HCT116 (cell line): ENCODE data around the gene KCNMB1. TPM values are rescaled to one million over a fixed set of nuclear protein-coding genes. Genes with fewer than 3 reads are reported as not detected.

Experiments used
- ATAC-seq: fragments of 200-7000 bp; cut with Tn5 transposase; 2 replicates; pipeline ENCODE4 v1.9.1; 2020; ENCODE audit warnings: mild to moderate bottlenecking, moderate library complexity
- BruUV-seq: library from RNA; stranded (reverse); fragments of 400-500 nt; replicated peaks from 2 replicates; lab custom pipeline; 2021; lab: Mats Ljungman, UMichigan
- CTCF ChIA-PET: fragments of 300-600 bp; sonication (Branson Sonifier 250); formaldehyde crosslinking; loops from one replicate; lab custom pipeline; 2021; ENCODE audit warnings: antibody characterized with exemption; lab: Charles Lee
- POLR2A ChIA-PET: fragments of 300-600, 350-600 bp; sonication (Branson Sonifier 250); formaldehyde crosslinking; loops from one replicate; lab custom pipeline; 2021; ENCODE audit warnings: antibody characterized with exemption; lab: Charles Lee
- RAD21 ChIA-PET, 2 experiments: fragments of 300-600 bp; sonication (Branson Sonifier 250); formaldehyde crosslinking; loops; one replicate each; lab custom pipeline; 2023; ENCODE audit warnings: low total read pairs in 2 of 2; ENCODE audit not compliant: uncharacterized antibody in 2 of 2, unreplicated experiment in 2 of 2, low non-redundant PET in 1 of 2; lab: Charles Lee
- DNase-seq: peaks from one replicate; pipeline ENCODE4 v3.0.0-alpha.2; 2010; ENCODE audit warnings: low read depth, low spot score
- H2AFZ ChIP-seq: fragments of 200-600 bp; shearing (Covaris generic), sonication (generic); 2 replicates; pipeline ENCODE4 v1.6.1; 2017; ENCODE audit warnings: low read depth, mixed run types, mixed read lengths, antibody characterized with exemption, low read length; ENCODE audit not compliant: poor library complexity, severe bottlenecking
- H3K27ac ChIP-seq: 2 replicates; pipeline ENCODE4 v1.5.1; 2012; ENCODE audit warnings: low read depth, low read length
- H3K27me3 ChIP-seq: fragments of 200-600 bp; sonication (generic); 2 replicates; pipeline ENCODE4 v1.6.1; 2016; ENCODE audit warnings: mixed run types, low read length, mixed read lengths; ENCODE audit not compliant: insufficient read depth
- H3K36me3 ChIP-seq, 2 experiments: fragments of 200-500 bp in 1 of 2; fragments of 200-600 bp in 1 of 2; sonication (Bioruptor generic) in 1 of 2; sonication (generic) in 1 of 2; 2 replicates each; pipeline versions ENCODE4 v1.5.1 to v1.6.1; 2014 to 2016; ENCODE audit warnings: low read length in 2 of 2, inconsistent platforms in 1 of 2, mixed read lengths in 1 of 2, mixed run types in 1 of 2; ENCODE audit not compliant: insufficient read depth in 2 of 2, control insufficient read depth in 1 of 2
- H3K4me1 ChIP-seq, 2 experiments: fragments of 200-600 bp in 1 of 2; sonication (generic) in 1 of 2; 2 replicates each; pipeline versions ENCODE4 v1.5.1 to v1.6.1; 2012 to 2017; ENCODE audit warnings: low read length in 2 of 2, inconsistent platforms in 1 of 2, mild to moderate bottlenecking in 1 of 2, mixed read lengths in 1 of 2, mixed run types in 1 of 2, moderate library complexity in 1 of 2; ENCODE audit not compliant: insufficient read depth in 2 of 2, control insufficient read depth in 1 of 2
- H3K4me2 ChIP-seq: fragments of 200-600 bp; sonication (generic); 2 replicates; pipeline ENCODE4 v1.6.1; 2017; ENCODE audit warnings: mixed run types, low read length, mixed read lengths
- H3K4me3 ChIP-seq, 2 experiments: fragments of 200-600 bp in 1 of 2; sonication (generic) in 1 of 2; replicated peaks in 1 of 2; 2 replicates each; pipeline ENCODE4 v1.5.1; 2011 to 2016; ENCODE audit warnings: low read length in 2 of 2, control low read depth in 1 of 2, low read depth in 1 of 2, mild to moderate bottlenecking in 1 of 2, mixed read lengths in 1 of 2, mixed run types in 1 of 2
- H3K79me2 ChIP-seq: fragments of 200-600 bp; sonication (generic); 2 replicates; pipeline ENCODE4 v1.6.1; 2017; ENCODE audit warnings: mild to moderate bottlenecking, mixed run types, low read length, moderate library complexity, mixed read lengths; ENCODE audit not compliant: insufficient read depth
- H3K9ac ChIP-seq: fragments of 200-600 bp; sonication (generic); 2 replicates; pipeline ENCODE4 v1.6.1; 2016; ENCODE audit warnings: low read length, mixed read lengths
- H3K9me2 ChIP-seq: fragments of 200-600 bp; sonication (generic), shearing (Covaris generic); 2 replicates; pipeline ENCODE4 v1.6.1; 2017; ENCODE audit warnings: mixed run types, mild to moderate bottlenecking, moderate library complexity; ENCODE audit not compliant: insufficient read depth
- H3K9me3 ChIP-seq, 2 experiments: fragments of 200-500 bp in 1 of 2; fragments of 200-600 bp in 1 of 2; sonication (Bioruptor generic) in 1 of 2; sonication (generic) in 1 of 2; 2 replicates each; pipeline ENCODE4 v1.6.1; 2014 to 2017; ENCODE audit warnings: low read length in 2 of 2, mixed read lengths in 2 of 2, inconsistent platforms in 1 of 2, low read depth in 1 of 2, mild to moderate bottlenecking in 1 of 2, mixed run types in 1 of 2, moderate library complexity in 1 of 2; ENCODE audit not compliant: control insufficient read depth in 1 of 2, insufficient read depth in 1 of 2
- H4K20me1 ChIP-seq: fragments of 200-600 bp; sonication (generic), shearing (Covaris generic); 2 replicates; pipeline ENCODE4 v1.6.1; 2017; ENCODE audit warnings: mixed run types, mild to moderate bottlenecking, moderate library complexity; ENCODE audit not compliant: insufficient read depth
- ATF3 ChIP-seq: IDR thresholded peaks from 2 replicates; pipeline ENCODE4 v1.6.1; 2012
- CBX3 ChIP-seq: IDR thresholded peaks from 2 replicates; pipeline ENCODE4 v1.6.1; 2012; ENCODE audit warnings: low read depth
- CEBPB ChIP-seq: IDR thresholded peaks from 2 replicates; pipeline ENCODE4 v1.6.1; 2012; ENCODE audit warnings: low read depth
- EGR1 ChIP-seq: IDR thresholded peaks from 2 replicates; pipeline ENCODE4 v1.6.1; 2012; ENCODE audit warnings: low read depth
- EZH2 ChIP-seq: fragments of 200-600 bp; sonication (generic); IDR thresholded peaks from 2 replicates; pipeline ENCODE4 v1.6.1; 2017; ENCODE audit warnings: antibody characterized with exemption, mixed run types
- EZH2phosphoT487 ChIP-seq: fragments of 200-600 bp; IDR thresholded peaks from 2 replicates; pipeline ENCODE4 v1.6.1; 2018; ENCODE audit warnings: antibody characterized with exemption, borderline replicate concordance
- FOSL1 ChIP-seq: IDR thresholded peaks from 2 replicates; pipeline ENCODE4 v1.6.1; 2012; ENCODE audit warnings: low read depth
- JUND ChIP-seq: IDR thresholded peaks from 2 replicates; pipeline ENCODE4 v1.6.1; 2012
- POLR2A ChIP-seq: IDR thresholded peaks from 2 replicates; pipeline ENCODE4 v1.7.0; 2011; ENCODE audit warnings: borderline replicate concordance; ENCODE audit not compliant: insufficient read depth, insufficient read length; ENCODE audit errors: extremely low read depth
- POLR2AphosphoS5 ChIP-seq: IDR thresholded peaks from 2 replicates; pipeline ENCODE4 v1.6.1; 2011; ENCODE audit warnings: mild to moderate bottlenecking, low read depth, low read length, moderate library complexity
- RAD21 ChIP-seq: IDR thresholded peaks from 2 replicates; pipeline ENCODE4 v1.6.1; 2012; ENCODE audit warnings: low read depth, mild to moderate bottlenecking
- REST ChIP-seq: IDR thresholded peaks from 2 replicates; pipeline ENCODE4 v1.6.1; 2012; ENCODE audit warnings: low read depth
- SIN3A ChIP-seq: IDR thresholded peaks from 2 replicates; pipeline ENCODE4 v1.6.1; 2012; ENCODE audit warnings: low read depth
- SP1 ChIP-seq: IDR thresholded peaks from 2 replicates; pipeline ENCODE4 v1.6.1; 2012; ENCODE audit warnings: low read depth
- TCF7L2 ChIP-seq: IDR thresholded peaks from 2 replicates; pipeline ENCODE4 v1.7.0; 2011; ENCODE audit warnings: borderline replicate concordance, inconsistent platforms; ENCODE audit not compliant: insufficient read depth, insufficient read length; ENCODE audit errors: extremely low read depth
- intact Hi-C: fragments of 100-400 bp; cut with micrococcal nuclease; formaldehyde crosslinking; loops from 2 replicates; pipeline ENCODE4 v1.10.0; 2022
- total RNA-seq: library from RNA; stranded (reverse); gene quantifications from one replicate; pipeline ENCODE4 v1.2.1, GENCODE V29; 2021; ENCODE audit not compliant: unreplicated experiment

Gene KCNMB1
- total RNA-seq, 1 experiment from 2014 or later: not detected

- ATAC-seq: no peak
- CTCF ChIA-PET: interaction anchor here (0.8 to 3.3 kb wide), 3 partner anchors 195 to 197 kb away, joined by 3 to 16 read pairs (median 12); no protein-coding TSS in a partner anchor
- no peak for DNase-seq
Observed at GRCh38 chr5:170436335-170436734, 47.2 kb upstream of the KCNMB1 start.

More at GRCh38 chr5:170436335-170436734, 47.2 kb upstream of the KCNMB1 start:
- H3K9me3 ChIP-seq: no peaks in the 10 kb centered on the region
- intact Hi-C loops: loop anchor here (5.0 kb wide), 1 partner anchor 356 kb away; no protein-coding TSS in a partner anchor
- H3K79me2 ChIP-seq: no peaks in the 10 kb centered on the region
- ChIA-PET RAD21 (no interaction called here), POLR2A (no interaction called here)
- H3K9me2 ChIP-seq: no peaks in the 10 kb centered on the region
- no peak overlapping the region for H2AFZ ChIP-seq
- no peak for TF ChIP-seq SIN3A
- TF ChIP-seq FOSL1: no peak
- TF ChIP-seq EGR1: no peak
- no peak for TF ChIP-seq EZH2
- TF ChIP-seq POLR2A: no peak
- TF ChIP-seq POLR2AphosphoS5: no peak
- no peak for TF ChIP-seq CEBPB
- TF ChIP-seq EZH2phosphoT487: no peak
- no peak for TF ChIP-seq ATF3
- no peak for TF ChIP-seq TCF7L2
- no peak for TF ChIP-seq SP1
- no peak for TF ChIP-seq RAD21
- no peak for TF ChIP-seq REST
- no peak for TF ChIP-seq JUND
- no peak for TF ChIP-seq CBX3
- H3K36me3 ChIP-seq: no peaks in the 10 kb centered on the region
- no TSS peak for BruUV-seq
- H3K27ac ChIP-seq: no peak overlapping the region
- no peaks in the 10 kb centered on the region for H4K20me1 ChIP-seq
- 0 out of 2 replicates have a peak, but pooled peaks cover 1% of the 10 kb centered on the region for H3K27me3 ChIP-seq
- H3K9ac ChIP-seq: no peak overlapping the region
- H3K4me3 ChIP-seq: no peak overlapping the region
- H3K4me1 ChIP-seq: no peaks in the 10 kb centered on the region
- no peak overlapping the region for H3K4me2 ChIP-seq
